IMR-90 (cell line): ENCODE measurements around the gene REST. TPM values are rescaled to one million over a fixed set of nuclear protein-coding genes. Genes with fewer than 3 reads are reported as not detected.

Experiments
- ATAC-seq: fragments of 200-7000 bp; cut with Tn5 transposase; 2 replicates; pipeline ENCODE4 v1.9.1; 2020; ENCODE audit warnings: low read depth, mild to moderate bottlenecking, moderate library complexity
- BruUV-seq: library from RNA; stranded (reverse); fragments of 400-500 nt; replicated peaks from 2 replicates; lab custom pipeline; 2021; lab: Mats Ljungman, UMichigan
- CTCF ChIA-PET: fragments of 300-600 bp; formaldehyde crosslinking; extraction: SDS; loops from one replicate; lab custom pipeline; 2021; ENCODE audit warnings: antibody characterized with exemption; lab: Yijun Ruan, JAX
- POLR2A ChIA-PET: fragments of 300-600 bp; sonication (Branson Sonifier 250); formaldehyde crosslinking; loops from one replicate; lab custom pipeline; 2022; ENCODE audit warnings: antibody characterized with exemption; ENCODE audit not compliant: unreplicated experiment; lab: Charles Lee
- DNase-seq: peaks from one replicate; pipeline ENCODE4 v3.0.0; 2013
- H2AFZ ChIP-seq: replicated peaks from 2 replicates; pipeline ENCODE3; 2013; ENCODE audit warnings: low read length, mild to moderate bottlenecking; ENCODE audit not compliant: poor library complexity
- H2AK5ac ChIP-seq: 2 replicates; pipeline ENCODE4 v1.6.1; 2013; ENCODE audit warnings: low read depth, low read length, inconsistent platforms
- H2AK9ac ChIP-seq: replicated peaks from 2 replicates; pipeline ENCODE3; 2013; ENCODE audit warnings: mild to moderate bottlenecking, low read depth, low read length, moderate library complexity; ENCODE audit not compliant: poor library complexity
- H2BK120ac ChIP-seq: 2 replicates; pipeline ENCODE4 v1.6.1; 2013; ENCODE audit warnings: low read depth, low read length, inconsistent platforms
- H2BK15ac ChIP-seq: 3 replicates; pipeline ENCODE4 v1.6.1; 2013; ENCODE audit warnings: low read depth, low read length, inconsistent platforms
- H2BK20ac ChIP-seq: 2 replicates; pipeline ENCODE4 v1.6.1; 2013; ENCODE audit warnings: low read depth, mild to moderate bottlenecking, inconsistent platforms, low read length, moderate library complexity
- H2BK5ac ChIP-seq: 2 replicates; pipeline ENCODE4 v1.6.1; 2013; ENCODE audit warnings: mild to moderate bottlenecking, low read depth, low read length, inconsistent platforms; ENCODE audit not compliant: poor library complexity, severe bottlenecking
- H3K14ac ChIP-seq: replicated peaks from 2 replicates; pipeline ENCODE4 v1.6.1; 2013; ENCODE audit warnings: low read depth, low read length, inconsistent platforms
- H3K18ac ChIP-seq: 2 replicates; pipeline ENCODE4 v1.6.1; 2013; ENCODE audit warnings: low read depth, low read length, control low read depth
- H3K23ac ChIP-seq: 2 replicates; pipeline ENCODE4 v1.6.1; 2013; ENCODE audit warnings: low read depth, low read length, inconsistent platforms
- H3K27ac ChIP-seq: 2 replicates; pipeline ENCODE4 v1.5.1; 2013; ENCODE audit warnings: mild to moderate bottlenecking, control low read depth, low read length; ENCODE audit not compliant: insufficient read depth
- H3K27me3 ChIP-seq: 2 replicates; pipeline ENCODE4 v1.6.1; 2013; ENCODE audit warnings: low read length; ENCODE audit not compliant: control insufficient read depth, insufficient read depth
- H3K36me3 ChIP-seq: 2 replicates; pipeline ENCODE4 v1.6.1; 2013; ENCODE audit warnings: low read length, mixed read lengths; ENCODE audit not compliant: control insufficient read depth, insufficient read depth
- H3K4ac ChIP-seq: 2 replicates; pipeline ENCODE4 v1.6.1; 2013; ENCODE audit warnings: low read depth, low read length, inconsistent platforms
- H3K4me1 ChIP-seq: 2 replicates; pipeline ENCODE4 v1.6.1; 2013; ENCODE audit warnings: low read length, mixed read lengths; ENCODE audit not compliant: control insufficient read depth, insufficient read depth
- H3K4me2 ChIP-seq: 2 replicates; pipeline ENCODE4 v1.6.1; 2013; ENCODE audit warnings: low read depth, mild to moderate bottlenecking, control low read depth, low read length, moderate library complexity
- H3K4me3 ChIP-seq: 2 replicates; pipeline ENCODE4 v1.5.1; 2013; ENCODE audit warnings: low read depth, mild to moderate bottlenecking, control low read depth, low read length, moderate library complexity; ENCODE audit not compliant: insufficient read depth
- H3K56ac ChIP-seq: 2 replicates; pipeline ENCODE4 v1.6.1; 2013; ENCODE audit warnings: low read length, inconsistent platforms; ENCODE audit not compliant: insufficient read depth; ENCODE audit errors: extremely low read depth
- H3K79me1 ChIP-seq, 2 experiments: 2 replicates each; pipeline ENCODE4 v1.6.1; 2013; ENCODE audit warnings: low read length in 2 of 2, inconsistent platforms in 1 of 2, low read depth in 1 of 2
- H3K9ac ChIP-seq: 2 replicates; pipeline ENCODE4 v1.6.1; 2013; ENCODE audit warnings: low read depth, low read length, control low read depth
- H3K9me1 ChIP-seq: 2 replicates; pipeline ENCODE4 v1.6.1; 2013; ENCODE audit warnings: low read length, inconsistent platforms; ENCODE audit not compliant: insufficient read depth
- H3K9me3 ChIP-seq: 2 replicates; pipeline ENCODE4 v1.6.1; 2013; ENCODE audit warnings: low read length; ENCODE audit not compliant: control insufficient read depth, insufficient read depth
- H4K20me1 ChIP-seq: 2 replicates; pipeline ENCODE4 v1.6.1; 2013; ENCODE audit warnings: low read length, inconsistent platforms; ENCODE audit not compliant: insufficient read depth
- H4K5ac ChIP-seq: 2 replicates; pipeline ENCODE4 v1.6.1; 2013; ENCODE audit warnings: mild to moderate bottlenecking, low read depth, low read length, control low read depth
- H4K8ac ChIP-seq, 2 experiments: 2 replicates each; pipeline ENCODE4 v1.6.1; 2013; ENCODE audit warnings: low read depth in 2 of 2, low read length in 2 of 2, control low read depth in 1 of 2, inconsistent platforms in 1 of 2
- H4K91ac ChIP-seq: 2 replicates; pipeline ENCODE4 v1.6.1; 2013; ENCODE audit warnings: low read depth, low read length, inconsistent platforms; ENCODE audit not compliant: insufficient read depth
- BHLHE40 ChIP-seq: fragments of 150-350 bp; IDR thresholded peaks from 2 replicates; pipeline ENCODE4 v1.6.1; 2016; ENCODE audit warnings: mild to moderate bottlenecking, low read depth, low read length
- CEBPB ChIP-seq: IDR thresholded peaks from 2 replicates; pipeline ENCODE4 v1.6.1; 2012; ENCODE audit warnings: low read depth, low read length, improper control_type of control experiment
- CHD1 ChIP-seq: IDR thresholded peaks from 2 replicates; pipeline ENCODE4 v1.6.1; 2012; ENCODE audit warnings: low read depth, low read length, improper control_type of control experiment
- FOS ChIP-seq: fragments of 150-350 bp; IDR thresholded peaks from 2 replicates; pipeline ENCODE4 v1.6.1; 2016; ENCODE audit warnings: low read depth, low read length
- MAFK ChIP-seq: IDR thresholded peaks from 2 replicates; pipeline ENCODE4 v1.6.1; 2012; ENCODE audit warnings: low read depth, low read length, improper control_type of control experiment
- MAZ ChIP-seq: IDR thresholded peaks from 2 replicates; pipeline ENCODE4 v1.6.1; 2012; ENCODE audit warnings: low read depth, mild to moderate bottlenecking, low read length, improper control_type of control experiment, moderate library complexity, borderline replicate concordance
- MXI1 ChIP-seq: IDR thresholded peaks from 2 replicates; pipeline ENCODE4 v1.6.1; 2012; ENCODE audit warnings: low read depth, mild to moderate bottlenecking, low read length, moderate library complexity, borderline replicate concordance
- NFE2L2 ChIP-seq: fragments of 150-350 bp; IDR thresholded peaks from 2 replicates; pipeline ENCODE4 v1.6.1; 2016; ENCODE audit warnings: low read depth, mild to moderate bottlenecking, low read length
- POLR2A ChIP-seq: IDR thresholded peaks from 2 replicates; pipeline ENCODE4 v1.6.1; 2012; ENCODE audit warnings: mild to moderate bottlenecking, low read depth, low read length
- RAD21 ChIP-seq: IDR thresholded peaks from 2 replicates; pipeline ENCODE4 v1.6.1; 2012; ENCODE audit warnings: low read length, improper control_type of control experiment
- RCOR1 ChIP-seq: IDR thresholded peaks from 2 replicates; pipeline ENCODE4 v1.6.1; 2012; ENCODE audit warnings: mild to moderate bottlenecking, low read length, improper control_type of control experiment; ENCODE audit not compliant: insufficient replicate concordance
- RFX5 ChIP-seq: IDR thresholded peaks from 2 replicates; pipeline ENCODE4 v1.8.0; 2012; ENCODE audit warnings: low read depth, mild to moderate bottlenecking, low read length, moderate library complexity
- SMC3 ChIP-seq: fragments of 150-350 bp; IDR thresholded peaks from 2 replicates; pipeline ENCODE4 v1.6.1; 2016; ENCODE audit warnings: low read depth, mild to moderate bottlenecking, antibody characterized with exemption, low read length, moderate library complexity
- WGBS, 2 experiments: methylation state at CpG; one replicate each; pipeline versions ENCODE4 v1.1.5 to v1.1.7; 2013; ENCODE audit warnings: missing lambda C conversion rate in 2 of 2; ENCODE audit not compliant: insufficient read length in 1 of 2; ENCODE audit errors: extremely low coverage in 2 of 2; 5-methylcytosine and 5-hydroxymethylcytosine counted together
- dilution Hi-C: fragments of 300-500 bp; cut with HindIII; formaldehyde crosslinking; loops from one replicate; pipeline ENCODE4 v1.14.3; 2018; ENCODE audit warnings: low sequenced_read_pairs; ENCODE audit not compliant: unreplicated experiment
- in situ Hi-C: fragments of 300-500 bp; cut with MboI; formaldehyde crosslinking; loops from 3 replicates; pipeline ENCODE4 v1.14.3; 2019; ENCODE audit warnings: low sequenced_read_pairs, inconsistent platforms, mixed read lengths
- intact Hi-C: fragments of 100-400 bp; cut with micrococcal nuclease; formaldehyde crosslinking; loops from 2 replicates; pipeline ENCODE4 v1.10.0; 2022
- polyA plus RNA-seq, 3 experiments: library from polyadenylated mRNA; depleted of rRNA; stranded (reverse); fragments of >200 nt; gene quantifications; 2 replicates each; pipeline ENCODE4 v1.2.3, GENCODE V29; 2012; ENCODE audit warnings: low replicate concordance in 1 of 3
- total RNA-seq: library from RNA; depleted of rRNA; stranded (reverse); fragments of >200 nt; gene quantifications from 2 replicates; pipeline ENCODE4 v1.2.3, GENCODE V29; 2012
- TF ChIP-seq, protein P1 (sequence below): conservative IDR thresholded peaks from 2 replicates; pipeline ENCODE4 v1.5.1; 2012; ENCODE audit warnings: mild to moderate bottlenecking, low read depth, low read length, improper control_type of control experiment
- TF ChIP-seq, protein P2 (sequence below): fragments of 150-350 bp; IDR thresholded peaks from 2 replicates; pipeline ENCODE4 v1.6.1; 2017; ENCODE audit warnings: mild to moderate bottlenecking, antibody characterized with exemption, low read length, low read depth
- TF ChIP-seq, protein P3 (sequence below): fragments of 150-350 bp; IDR thresholded peaks from 2 replicates; pipeline ENCODE4 v1.6.1; 2016; ENCODE audit warnings: low read depth, mild to moderate bottlenecking, low read length, moderate library complexity, borderline replicate concordance

REST gene
- total and polyA plus RNA-seq, 2 of the 4 experiments (the other 2 are of a cell fraction): 10.0 to 66.9 TPM

DNA sequence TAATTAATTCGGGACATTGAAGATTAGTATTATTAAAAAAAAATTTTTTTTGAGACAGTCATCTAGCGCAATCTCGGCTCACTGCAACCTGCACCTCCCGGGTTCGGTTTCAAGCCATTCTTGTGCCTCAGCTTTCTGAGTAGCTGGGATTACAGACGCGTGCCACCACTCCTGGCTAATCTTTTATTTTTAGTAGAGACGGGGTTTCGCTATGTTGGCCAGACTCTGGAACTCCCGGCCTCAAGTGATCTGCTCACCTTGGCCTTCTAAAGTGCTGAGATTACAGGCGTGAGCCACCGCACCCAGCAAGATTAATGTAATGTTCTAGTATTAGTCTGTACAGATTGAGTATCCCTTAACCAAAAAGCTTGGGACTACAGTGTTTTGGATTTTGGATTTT, 32.7 kb downstream of the REST start:
- Histone ChIP-seq H3K4me2 (no peak overlapping the region), H2AK9ac (no peak overlapping the region), H3K18ac (no peak overlapping the region), H2BK20ac (no peak overlapping the region), H3K9ac (no peak overlapping the region), H3K4me3 (no peak overlapping the region), H3K36me3 (peaks cover 6% of the 10 kb centered on the region; the same call in 1 of the 2 replicates), H3K4me1 (peaks cover 2% of the 10 kb centered on the region; the same call in 1 of the 2 replicates), H3K14ac (no peak overlapping the region), H4K91ac (no peak overlapping the region), H3K9me3 (no peaks in the 10 kb centered on the region), H4K5ac (no peak overlapping the region), H4K8ac (no peak overlapping the region), H2BK5ac (no peak overlapping the region), H3K27me3 (no peaks in the 10 kb centered on the region), H2AFZ (no peak overlapping the region), H3K9me1 (peaks cover 3% of the 10 kb centered on the region; the same call in 1 of the 2 replicates), H4K20me1 (no peaks in the 10 kb centered on the region), H2BK15ac (no peak overlapping the region), H3K27ac (no peak overlapping the region), H2BK120ac (no peak overlapping the region), H2AK5ac (no peak overlapping the region), H3K4ac (no peak overlapping the region), H3K79me1 (peaks cover 12 to 25% of the 10 kb centered on the region in 2 experiments; a peak in 2 of 4 replicates), H3K23ac (no peak overlapping the region), H3K56ac (no peak overlapping the region)
- intact Hi-C loops: no loop called here
- DNase-seq (no peak), ATAC-seq (no peak)
- in situ Hi-C loops: no loop called here
- no TSS peak for BruUV-seq
- POLR2A ChIA-PET: no interaction called here
- TF ChIP-seq POLR2A (no peak), CHD1 (no peak), BHLHE40 (no peak), SMC3 (no peak), RCOR1 (no peak), MAZ (no peak), RAD21 (no peak), RFX5 (no peak), CEBPB (no peak), FOS (no peak), NFE2L2 (no peak), MAFK (no peak), MXI1 (no peak)
- TF ChIP-seq, protein P1, sequence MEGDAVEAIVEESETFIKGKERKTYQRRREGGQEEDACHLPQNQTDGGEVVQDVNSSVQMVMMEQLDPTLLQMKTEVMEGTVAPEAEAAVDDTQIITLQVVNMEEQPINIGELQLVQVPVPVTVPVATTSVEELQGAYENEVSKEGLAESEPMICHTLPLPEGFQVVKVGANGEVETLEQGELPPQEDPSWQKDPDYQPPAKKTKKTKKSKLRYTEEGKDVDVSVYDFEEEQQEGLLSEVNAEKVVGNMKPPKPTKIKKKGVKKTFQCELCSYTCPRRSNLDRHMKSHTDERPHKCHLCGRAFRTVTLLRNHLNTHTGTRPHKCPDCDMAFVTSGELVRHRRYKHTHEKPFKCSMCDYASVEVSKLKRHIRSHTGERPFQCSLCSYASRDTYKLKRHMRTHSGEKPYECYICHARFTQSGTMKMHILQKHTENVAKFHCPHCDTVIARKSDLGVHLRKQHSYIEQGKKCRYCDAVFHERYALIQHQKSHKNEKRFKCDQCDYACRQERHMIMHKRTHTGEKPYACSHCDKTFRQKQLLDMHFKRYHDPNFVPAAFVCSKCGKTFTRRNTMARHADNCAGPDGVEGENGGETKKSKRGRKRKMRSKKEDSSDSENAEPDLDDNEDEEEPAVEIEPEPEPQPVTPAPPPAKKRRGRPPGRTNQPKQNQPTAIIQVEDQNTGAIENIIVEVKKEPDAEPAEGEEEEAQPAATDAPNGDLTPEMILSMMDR: no peak
- TF ChIP-seq, protein P2, sequence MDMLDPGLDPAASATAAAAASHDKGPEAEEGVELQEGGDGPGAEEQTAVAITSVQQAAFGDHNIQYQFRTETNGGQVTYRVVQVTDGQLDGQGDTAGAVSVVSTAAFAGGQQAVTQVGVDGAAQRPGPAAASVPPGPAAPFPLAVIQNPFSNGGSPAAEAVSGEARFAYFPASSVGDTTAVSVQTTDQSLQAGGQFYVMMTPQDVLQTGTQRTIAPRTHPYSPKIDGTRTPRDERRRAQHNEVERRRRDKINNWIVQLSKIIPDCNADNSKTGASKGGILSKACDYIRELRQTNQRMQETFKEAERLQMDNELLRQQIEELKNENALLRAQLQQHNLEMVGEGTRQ: no peak
- TF ChIP-seq, protein P3, sequence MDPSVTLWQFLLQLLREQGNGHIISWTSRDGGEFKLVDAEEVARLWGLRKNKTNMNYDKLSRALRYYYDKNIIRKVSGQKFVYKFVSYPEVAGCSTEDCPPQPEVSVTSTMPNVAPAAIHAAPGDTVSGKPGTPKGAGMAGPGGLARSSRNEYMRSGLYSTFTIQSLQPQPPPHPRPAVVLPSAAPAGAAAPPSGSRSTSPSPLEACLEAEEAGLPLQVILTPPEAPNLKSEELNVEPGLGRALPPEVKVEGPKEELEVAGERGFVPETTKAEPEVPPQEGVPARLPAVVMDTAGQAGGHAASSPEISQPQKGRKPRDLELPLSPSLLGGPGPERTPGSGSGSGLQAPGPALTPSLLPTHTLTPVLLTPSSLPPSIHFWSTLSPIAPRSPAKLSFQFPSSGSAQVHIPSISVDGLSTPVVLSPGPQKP: no peak
- CTCF ChIA-PET: no interaction called here
- 100% methylated on average over 3 of the region's 12 CpGs; no CpG with 5 or more reads in 1 of the 2 experiments for WGBS, 2 experiments
- dilution Hi-C loops: no loop called here
